CD8-positive, alpha-beta memory T cell (primary cell): ENCODE data around the gene MRPS23. TPM values are rescaled to one million over a fixed set of nuclear protein-coding genes. Genes with fewer than 3 reads are reported as not detected.

Experiments
- CTCF ChIA-PET: fragments of 350-600 bp; sonication (Branson Sonifier 250); formaldehyde crosslinking; loops from one replicate; lab custom pipeline; 2021; ENCODE audit warnings: antibody characterized with exemption; lab: Charles Lee
- POLR2A ChIA-PET: fragments of 350-600 bp; sonication (Branson Sonifier 250); formaldehyde crosslinking; loops from one replicate; lab custom pipeline; 2021; ENCODE audit warnings: antibody characterized with exemption; lab: Charles Lee
- DNase-seq, 5 donors: peaks; one replicate each; pipeline versions ENCODE4 v3.0.0 to v3.0.0-alpha.2; 2020 to 2022; ENCODE audit warnings: mixed read lengths in 1 of 5
- H3K27ac ChIP-seq: one replicate; pipeline ENCODE4 v1.7.0; 2013; ENCODE audit warnings: low read depth, mild to moderate bottlenecking, low read length, moderate library complexity
- H3K27me3 ChIP-seq: 2 replicates; pipeline ENCODE4 v1.7.0; 2013; ENCODE audit warnings: low read length, mild to moderate bottlenecking; ENCODE audit not compliant: insufficient read depth, poor library complexity, severe bottlenecking
- H3K36me3 ChIP-seq: 2 replicates; pipeline ENCODE4 v1.7.0; 2013; ENCODE audit warnings: mild to moderate bottlenecking, low read length, moderate library complexity; ENCODE audit not compliant: insufficient read depth
- H3K4me1 ChIP-seq: 2 replicates; pipeline ENCODE4 v1.7.0; 2013; ENCODE audit warnings: mild to moderate bottlenecking, low read length, moderate library complexity; ENCODE audit not compliant: insufficient read depth
- H3K4me3 ChIP-seq: 2 replicates; pipeline ENCODE4 v1.7.0; 2013; ENCODE audit warnings: mild to moderate bottlenecking, low read length
- H3K9me3 ChIP-seq: 2 replicates; pipeline ENCODE4 v1.7.0; 2013; ENCODE audit warnings: mild to moderate bottlenecking, low read length
- H3K27ac Mint-ChIP-seq, 8 donors: one replicate each; pipeline ENCODE4 v1.8.0; 2020 to 2021; ENCODE audit warnings: mixed read lengths in 8 of 8, mild to moderate bottlenecking in 6 of 8, inconsistent platforms in 3 of 8, moderate library complexity in 3 of 8
- H3K27me3 Mint-ChIP-seq, 2 donors: one replicate each; pipeline ENCODE4 v1.8.0; 2020 to 2021; ENCODE audit warnings: mixed read lengths in 2 of 2, mild to moderate bottlenecking in 1 of 2, moderate library complexity in 1 of 2
- H3K36me3 Mint-ChIP-seq, 3 donors: one replicate each; pipeline ENCODE4 v1.8.0; 2020 to 2021; ENCODE audit warnings: mixed read lengths in 3 of 3, inconsistent platforms in 1 of 3, mild to moderate bottlenecking in 1 of 3
- H3K4me1 Mint-ChIP-seq, 3 donors: one replicate each; pipeline ENCODE4 v1.8.0; 2020 to 2021; ENCODE audit warnings: mixed read lengths in 3 of 3, inconsistent platforms in 1 of 3, mild to moderate bottlenecking in 1 of 3
- H3K4me3 Mint-ChIP-seq, 7 donors: one replicate each; pipeline ENCODE4 v1.8.0; 2020 to 2021; ENCODE audit warnings: mixed read lengths in 7 of 7, mild to moderate bottlenecking in 6 of 7, moderate library complexity in 4 of 7, inconsistent platforms in 2 of 7
- H3K9me3 Mint-ChIP-seq, 5 donors: one replicate each; pipeline ENCODE4 v1.8.0; 2020 to 2022; ENCODE audit warnings: mixed read lengths in 5 of 5, mild to moderate bottlenecking in 3 of 5, moderate library complexity in 2 of 5, inconsistent platforms in 1 of 5
- polyA plus RNA-seq: library from polyadenylated mRNA; unstranded; fragments of 300-500 nt; fragmentation: Illumina TruSeq; gene quantifications from one replicate; pipeline ENCODE4 v1.2.3, GENCODE V29; 2021
- total RNA-seq, 2 experiments: library from RNA; stranded (reverse); gene quantifications; one replicate each; pipeline ENCODE4 v1.2.3, GENCODE V29; 2021

MRPS23 gene
- total and polyA plus RNA-seq, 3 experiments from 2014 or later, result 42.6 to 88.5 (median 83.1) TPM

DNA sequence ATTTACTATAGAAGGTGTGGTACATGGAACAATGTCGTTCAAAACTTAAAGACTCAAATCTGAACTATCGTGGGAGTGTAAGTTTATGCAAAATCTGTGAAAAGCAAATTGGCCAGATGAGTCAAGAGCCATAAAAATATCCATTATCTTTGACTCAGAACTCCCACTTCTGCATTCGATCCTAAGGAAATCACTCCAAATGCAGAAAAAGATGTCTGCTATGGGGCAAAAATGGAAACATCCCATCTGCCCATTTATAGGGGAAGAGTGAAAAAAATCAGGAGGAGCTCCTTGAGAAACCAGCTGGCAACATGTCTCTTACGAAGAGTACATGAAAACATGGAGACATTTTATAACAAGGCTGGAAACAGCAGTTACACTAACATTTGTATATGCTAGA is 61.1 kb downstream of the MRPS23 start:
- H3K27me3 Mint-ChIP-seq, result peaks cover 19 to 56% of the 10 kb centered on the region in 2 donors
- no peaks in the 10 kb centered on the region for H3K9me3 Mint-ChIP-seq
- POLR2A ChIA-PET, result no interaction called here
- no peak for DNase-seq
- no peaks in the 10 kb centered on the region for H3K27me3 ChIP-seq
- no peaks in the 10 kb centered on the region for H3K4me1 ChIP-seq
- no peak overlapping the region for H3K4me3 ChIP-seq
- no peaks in the 10 kb centered on the region for H3K9me3 ChIP-seq
- no peaks in the 10 kb centered on the region for H3K4me1 Mint-ChIP-seq
- H3K27ac Mint-ChIP-seq, result no peak overlapping the region
- no peaks in the 10 kb centered on the region for H3K36me3 ChIP-seq
- CTCF ChIA-PET, result no interaction called here
- H3K4me3 Mint-ChIP-seq, result no peak overlapping the region
- peaks cover 0 to 7% (median 0%) of the 10 kb centered on the region in 3 donors for H3K36me3 Mint-ChIP-seq
- no peak overlapping the region for H3K27ac ChIP-seq

- Mint-ChIP-seq H3K27me3 (peaks cover 12 to 48% of the 10 kb centered on the region in 2 donors), H3K9me3 (no peaks in the 10 kb centered on the region), H3K36me3 (no peaks in the 10 kb centered on the region), H3K4me3 (no peak overlapping the region), H3K27ac (no peak overlapping the region), H3K4me1 (peaks cover 0 to 2% (median 0%) of the 10 kb centered on the region in 3 donors)
- ChIA-PET CTCF (interaction anchor here (1.3 to 3.2 kb wide), 2 partner anchors 19 to 49 kb away, joined by 3 to 9 read pairs; no protein-coding TSS in a partner anchor), POLR2A (no interaction called here)
- Histone ChIP-seq H3K27ac (no peak overlapping the region), H3K27me3 (peaks cover 6% of the 10 kb centered on the region), H3K9me3 (no peaks in the 10 kb centered on the region), H3K4me1 (peaks cover 8% of the 10 kb centered on the region), H3K4me3 (no peak overlapping the region), H3K36me3 (no peaks in the 10 kb centered on the region)
- no peak for DNase-seq
These were observed 64.8 kb downstream of the MRPS23 start for GRCh38 chr17:57785022-57785421.

Other genes starting within 250 kb of the MRPS23 start
- not detected for gene CCDC182, start 104.7 kb downstream of the MRPS23 start, total RNA-seq
- not detected for gene CCDC182, start 104.7 kb downstream of the MRPS23 start, polyA plus RNA-seq
- gene CUEDC1, start 105.4 kb upstream of the MRPS23 start, total RNA-seq, result under 1 TPM; 0.33 to 0.73 TPM
- gene CUEDC1, start 105.4 kb upstream of the MRPS23 start, polyA plus RNA-seq, result not detected
- 10 to 100 TPM; 29.1 to 29.5 TPM for gene VEZF1, start 138.2 kb upstream of the MRPS23 start, total RNA-seq
- 50.8 TPM for gene VEZF1, start 138.2 kb upstream of the MRPS23 start, polyA plus RNA-seq
- gene SRSF1, start 157.2 kb upstream of the MRPS23 start, total RNA-seq, result 100 to 1,000 TPM; 469 to 492 TPM
- gene SRSF1, start 157.2 kb upstream of the MRPS23 start, polyA plus RNA-seq, result 50.6 TPM
- gene DYNLL2, start 233.4 kb upstream of the MRPS23 start, total RNA-seq, result 10 to 100 TPM; 40.3 to 41.0 TPM
- 1.4 TPM for gene DYNLL2, start 233.4 kb upstream of the MRPS23 start, polyA plus RNA-seq